MM.1S (cell line): ENCODE measurements around the gene AADAT.

ENCODE experiments used
- DNase-seq: peaks from one replicate; pipeline ENCODE4 v3.0.0-alpha.2; 2015
- H2AFZ ChIP-seq: fragments of 300-600 bp; sonication (generic); 2 replicates; pipeline ENCODE4 v1.6.0; 2016; ENCODE audit warnings: antibody characterized with exemption, low read length
- H3F3A ChIP-seq: fragments of 300-600 bp; sonication (generic); 2 replicates; pipeline ENCODE4 v1.6.1; 2016; ENCODE audit warnings: mild to moderate bottlenecking, antibody characterized with exemption, low read length, moderate library complexity, mixed read lengths; ENCODE audit not compliant: insufficient read depth
- H3K27ac ChIP-seq: fragments of 300-600 bp; sonication (generic); 2 replicates; pipeline ENCODE4 v1.5.1; 2016; ENCODE audit warnings: mild to moderate bottlenecking, low read length
- H3K27me3 ChIP-seq: fragments of 300-600 bp; sonication (generic); replicated peaks from 2 replicates; pipeline ENCODE4 v1.6.0; 2016; ENCODE audit warnings: low read length; ENCODE audit not compliant: insufficient read depth
- H3K36me3 ChIP-seq: fragments of 300-600 bp; sonication (generic); replicated peaks from 2 replicates; pipeline ENCODE4 v1.6.1; 2016; ENCODE audit warnings: mild to moderate bottlenecking, low read length, mixed read lengths; ENCODE audit not compliant: insufficient read depth
- H3K4me1 ChIP-seq: fragments of 300-600 bp; sonication (generic); 2 replicates; pipeline ENCODE4 v1.6.1; 2016; ENCODE audit warnings: low read length, mixed read lengths
- H3K4me2 ChIP-seq: fragments of 300-600 bp; sonication (generic); 2 replicates; pipeline ENCODE4 v1.6.0; 2016; ENCODE audit warnings: low read depth, low read length
- H3K4me3 ChIP-seq: fragments of 300-600 bp; sonication (generic); 2 replicates; pipeline ENCODE4 v1.5.1; 2016; ENCODE audit warnings: low read length, mixed read lengths
- H3K79me2 ChIP-seq: fragments of 300-600 bp; sonication (generic); 2 replicates; pipeline ENCODE4 v1.6.1; 2016; ENCODE audit warnings: mixed run types, low read length, mixed read lengths
- H3K9ac ChIP-seq: fragments of 300-600 bp; sonication (generic); 2 replicates; pipeline ENCODE4 v1.6.1; 2016; ENCODE audit warnings: low read length, mixed read lengths
- H3K9me2 ChIP-seq: fragments of 300-600 bp; sonication (generic); replicated peaks from 2 replicates; pipeline ENCODE4 v1.6.1; 2016; ENCODE audit warnings: mild to moderate bottlenecking, low read length, mixed read lengths; ENCODE audit not compliant: insufficient read depth
- H3K9me3 ChIP-seq: fragments of 300-600 bp; sonication (generic); replicated peaks from 2 replicates; pipeline ENCODE4 v1.6.1; 2016; ENCODE audit warnings: mild to moderate bottlenecking, low read length, mixed read lengths; ENCODE audit not compliant: insufficient read depth
- H4K20me1 ChIP-seq: fragments of 300-600 bp; sonication (generic); 2 replicates; pipeline ENCODE4 v1.6.1; 2016; ENCODE audit warnings: mild to moderate bottlenecking, low read length, moderate library complexity, mixed read lengths; ENCODE audit not compliant: insufficient read depth
- CTCF ChIP-seq: fragments of 300-600 bp; sonication (generic); IDR thresholded peaks from 2 replicates; pipeline ENCODE4 v1.5.1; 2016; ENCODE audit warnings: antibody characterized with exemption, low read length, mixed read lengths
- EZH2 ChIP-seq: fragments of 300-600 bp; sonication (generic); optimal IDR thresholded peaks from 2 replicates; pipeline ENCODE3; 2017; ENCODE audit warnings: low read depth, mild to moderate bottlenecking, antibody characterized with exemption, low read length, mixed read lengths
- EZH2phosphoT487 ChIP-seq: fragments of 300-600 bp; sonication (generic); IDR thresholded peaks from 2 replicates; pipeline ENCODE4 v1.6.1; 2018; ENCODE audit warnings: antibody characterized with exemption, low read length

AADAT gene

GRCh38 chr4:170090352-170091052 lies 746 bp upstream of the AADAT start:
- peak overlapping the region; percentile 52; the same call in 1 of the 2 replicates for H2AFZ ChIP-seq
- DNase-seq = no peak

GRCh38 chr4:170089274-170089667 lies 485 bp downstream of the AADAT start:
- peak overlapping the region; percentile 45; the same call in 1 of the 2 replicates for H2AFZ ChIP-seq
- no peaks in the 10 kb centered on the region for H3K4me1 ChIP-seq
- no peaks in the 10 kb centered on the region for H3K9me2 ChIP-seq
- DNase-seq = no peak
- no peak for TF ChIP-seq CTCF
- no peak for TF ChIP-seq EZH2
- TF ChIP-seq EZH2phosphoT487 = no peak
- no peaks in the 10 kb centered on the region for H3K79me2 ChIP-seq
- H3K27me3 ChIP-seq = no peaks in the 10 kb centered on the region
- H3K4me3 ChIP-seq = peak overlapping the region; percentile 47; the same call in 1 of the 2 replicates
- H3K4me2 ChIP-seq = peak overlapping the region; percentile 72
- no peaks in the 10 kb centered on the region for H3K36me3 ChIP-seq
- no peaks in the 10 kb centered on the region for H3F3A ChIP-seq
- H3K9me3 ChIP-seq = no peaks in the 10 kb centered on the region
- H3K9ac ChIP-seq = no peak overlapping the region
- H3K27ac ChIP-seq = no peak overlapping the region
- H4K20me1 ChIP-seq = no peaks in the 10 kb centered on the region

More at GRCh38 chr4:170090352-170091052, 746 bp upstream of the AADAT start:
- Histone ChIP-seq H4K20me1 (no peaks in the 10 kb centered on the region), H3K79me2 (no peaks in the 10 kb centered on the region), H3K9me3 (no peaks in the 10 kb centered on the region), H3K9me2 (no peaks in the 10 kb centered on the region), H3K4me3 (peak overlapping the region; percentile 55), H3K4me1 (no peaks in the 10 kb centered on the region), H3K4me2 (peak overlapping the region; percentile 61), H3K36me3 (no peaks in the 10 kb centered on the region), H3K27me3 (no peaks in the 10 kb centered on the region), H3K27ac (no peak overlapping the region), H3F3A (no peaks in the 10 kb centered on the region), H3K9ac (no peak overlapping the region)
- TF ChIP-seq EZH2phosphoT487 (no peak), EZH2 (no peak), CTCF (no peak)

- TF ChIP-seq CTCF (no peak), EZH2 (no peak), EZH2phosphoT487 (no peak)
- H3K4me3 ChIP-seq = no peak overlapping the region
- no peaks in the 10 kb centered on the region for H3K9me3 ChIP-seq
- H3K36me3 ChIP-seq = no peaks in the 10 kb centered on the region
- H3K9me2 ChIP-seq = no peaks in the 10 kb centered on the region
- no peaks in the 10 kb centered on the region for H4K20me1 ChIP-seq
- H3K27ac ChIP-seq = no peak overlapping the region
- H3K4me1 ChIP-seq = no peaks in the 10 kb centered on the region
- no peak for DNase-seq
- no peak overlapping the region for H3K9ac ChIP-seq
- H3F3A ChIP-seq = no peaks in the 10 kb centered on the region
- no peaks in the 10 kb centered on the region for H3K79me2 ChIP-seq
- no peak overlapping the region for H2AFZ ChIP-seq
- no peak overlapping the region for H3K4me2 ChIP-seq
- no peaks in the 10 kb centered on the region for H3K27me3 ChIP-seq
Measured at GRCh38 chr4:170088716-170089115, 1.0 kb downstream of the AADAT start.
